K562 treated with DMSO at 1 percent for 12 hours (cell line): ENCODE results near the gene CCR8. TPM values are rescaled to one million over a fixed set of nuclear protein-coding genes. Genes with fewer than 3 reads are reported as not detected.

Experiments used
- total RNA-seq: library from RNA; unstranded; fragments of 300-600 nt; gene quantifications from 2 replicates; pipeline ENCODE4 v1.2.3, GENCODE V29; 2022; ENCODE audit not compliant: insufficient read depth

The CCR8 gene, protein sequence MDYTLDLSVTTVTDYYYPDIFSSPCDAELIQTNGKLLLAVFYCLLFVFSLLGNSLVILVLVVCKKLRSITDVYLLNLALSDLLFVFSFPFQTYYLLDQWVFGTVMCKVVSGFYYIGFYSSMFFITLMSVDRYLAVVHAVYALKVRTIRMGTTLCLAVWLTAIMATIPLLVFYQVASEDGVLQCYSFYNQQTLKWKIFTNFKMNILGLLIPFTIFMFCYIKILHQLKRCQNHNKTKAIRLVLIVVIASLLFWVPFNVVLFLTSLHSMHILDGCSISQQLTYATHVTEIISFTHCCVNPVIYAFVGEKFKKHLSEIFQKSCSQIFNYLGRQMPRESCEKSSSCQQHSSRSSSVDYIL
- not detected in 2 replicates for total RNA-seq

DNA sequence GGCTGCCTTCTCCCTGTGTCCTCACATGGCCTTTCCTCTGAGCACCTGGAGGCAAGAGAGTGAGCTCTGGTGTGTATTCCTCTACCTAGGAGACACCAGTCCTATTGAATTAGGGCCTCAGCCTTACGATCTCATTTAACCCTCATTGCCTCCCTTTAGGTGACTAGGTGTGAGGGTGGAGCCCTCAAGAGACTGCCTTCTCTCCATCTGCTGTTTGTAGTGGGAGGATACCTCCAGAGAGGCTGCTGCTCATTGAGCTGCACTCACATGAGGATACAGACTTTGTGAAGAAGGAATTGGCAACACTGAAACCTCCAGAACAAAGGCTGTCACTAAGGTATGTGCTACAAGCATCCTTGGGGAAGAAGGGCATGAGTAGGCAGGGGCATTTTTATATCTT lies at the start of gene CCR8:
Gene CCR8 (plus strand): TSS at position 217 of the 400 bp plus-strand sequence. CDS start 2,623 bp downstream, outside the sequence.

DNA sequence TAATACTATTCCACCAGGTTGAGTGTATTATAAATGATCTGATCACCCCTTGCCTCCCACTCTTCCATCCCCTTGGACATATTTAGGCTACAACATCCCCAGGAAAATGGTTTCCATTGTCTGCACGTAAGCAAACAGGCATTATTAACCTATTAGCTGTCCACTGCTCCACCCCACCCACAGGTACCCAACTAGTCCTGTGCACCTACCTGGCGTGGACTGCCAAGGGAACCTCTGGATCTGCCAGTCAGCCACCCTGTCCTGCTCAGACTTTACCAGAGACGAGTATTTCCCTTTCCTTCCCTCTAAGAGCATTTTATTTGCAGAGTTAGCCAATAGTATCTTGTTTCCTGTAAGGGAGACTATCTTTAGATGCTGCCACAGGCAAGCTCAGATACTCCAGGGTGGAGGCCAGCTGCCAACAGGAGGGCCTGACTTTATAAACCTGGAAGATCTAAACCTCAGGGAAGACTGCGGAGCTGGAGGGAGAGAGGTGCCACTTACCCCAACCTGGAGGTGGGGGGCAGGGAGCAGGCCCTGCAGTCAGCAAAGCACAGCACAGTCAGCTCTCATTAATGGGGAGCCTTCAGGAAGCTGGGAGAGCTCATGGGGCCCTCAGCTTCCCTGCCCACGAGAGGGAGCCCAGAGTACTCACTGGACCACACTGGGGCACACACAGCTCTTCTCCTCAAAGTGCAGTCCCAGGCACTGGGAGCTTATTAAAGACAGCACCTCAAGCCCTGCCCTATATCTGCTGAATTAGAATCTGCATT lies 49.6 kb upstream of the CCR8 start, which contains the start of gene CX3CR1:
Gene CX3CR1 (minus strand): TSS at position 292 of the 773 bp plus-strand sequence. CDS start 13,527 bp downstream, outside the sequence.

Other genes with a start within 250 kb of the CCR8 start
- gene GORASP1, start 222.1 kb upstream of the CCR8 start, total RNA-seq, result 35.0 and 86.2 TPM in 2 replicates
- 0.55 and 3.5 TPM in 2 replicates for gene TTC21A, start 222.0 kb upstream of the CCR8 start, total RNA-seq
- gene CSRNP1, start 176.1 kb upstream of the CCR8 start, total RNA-seq, result 22.7 and 36.5 TPM in 2 replicates
- not detected in 2 replicates for gene XIRP1, start 137.1 kb upstream of the CCR8 start, total RNA-seq
- not detected in 2 replicates for gene CX3CR1, start 49.7 kb upstream of the CCR8 start, total RNA-seq
- gene SLC25A38, start 53.7 kb downstream of the CCR8 start, total RNA-seq, result 35.1 and 53.2 TPM in 2 replicates
- gene RPSA, start 77.0 kb downstream of the CCR8 start, total RNA-seq, result 3,320 and 4,499 TPM in 2 replicates
- not detected in 2 replicates for gene MOBP, start 138.0 kb downstream of the CCR8 start, total RNA-seq